NK-92 (cell line): Measurements from ENCODE around the gene HOXA2.

Source experiments
- DNase-seq: peaks from one replicate; lab custom pipeline; 2025; ENCODE audit not compliant: unreplicated experiment; lab: John Stamatoyannopoulos, UW

The HOXA2 gene

DNA sequence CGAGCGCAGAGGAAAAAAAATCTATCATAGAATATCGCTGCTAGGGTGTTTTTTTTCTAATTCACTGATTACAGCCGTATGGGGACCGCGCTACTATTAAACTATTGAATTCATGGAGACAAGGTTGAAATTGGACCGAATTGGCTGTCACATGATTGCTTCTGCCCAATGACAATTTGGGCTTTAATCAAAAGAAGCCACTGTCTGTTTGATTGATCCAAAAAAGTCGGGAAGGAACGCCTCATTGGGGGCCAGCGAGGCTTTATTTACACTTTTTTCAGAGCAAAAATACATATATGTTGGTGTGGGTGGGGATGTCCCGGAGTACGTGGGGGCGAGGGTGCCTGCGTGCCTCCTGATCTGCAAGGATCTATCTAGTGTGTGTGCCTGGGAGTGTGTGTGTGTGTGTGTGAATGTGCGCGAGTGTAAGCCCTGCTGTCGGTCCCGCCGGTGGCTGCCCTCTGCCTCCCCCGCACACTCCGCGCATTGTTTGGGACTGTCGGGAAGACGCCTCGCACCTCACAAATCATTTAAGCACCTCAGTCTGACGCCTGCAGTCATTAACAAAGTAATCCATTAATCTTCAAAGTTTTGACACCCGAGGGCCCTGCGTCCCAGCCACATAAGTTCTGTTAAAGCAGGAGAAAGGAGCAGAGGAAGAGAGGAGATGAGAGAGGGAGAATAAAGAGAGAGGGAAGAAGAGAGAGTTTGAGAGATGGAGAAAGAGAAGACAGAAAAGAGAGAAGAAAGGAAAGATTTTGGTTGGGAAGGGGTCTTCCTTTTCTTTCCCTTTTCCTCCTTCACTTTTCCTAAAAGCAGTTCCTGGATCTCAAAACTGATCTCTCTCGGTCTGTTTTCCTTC lies at the start of gene HOXA2:
TSS of gene HOXA2 (minus strand) at position 103 of the 862 bp plus-strand sequence. CDS start 183 bp downstream, outside the sequence.
- DNase-seq = no peak

- no peak for DNase-seq
Observed at GRCh38 chr7:27151341-27151930, 49.0 kb upstream of the HOXA2 start.

GRCh38 chr7:27150568-27151340 lies 48.3 kb upstream of the HOXA2 start:
- DNase-seq = no peak

- no peak for DNase-seq
Observed at GRCh38 chr7:27149842-27150567, 47.5 kb upstream of the HOXA2 start.

GRCh38 chr7:27148756-27149641 lies 46.5 kb upstream of the HOXA2 start:
- DNase-seq = no peak

DNA sequence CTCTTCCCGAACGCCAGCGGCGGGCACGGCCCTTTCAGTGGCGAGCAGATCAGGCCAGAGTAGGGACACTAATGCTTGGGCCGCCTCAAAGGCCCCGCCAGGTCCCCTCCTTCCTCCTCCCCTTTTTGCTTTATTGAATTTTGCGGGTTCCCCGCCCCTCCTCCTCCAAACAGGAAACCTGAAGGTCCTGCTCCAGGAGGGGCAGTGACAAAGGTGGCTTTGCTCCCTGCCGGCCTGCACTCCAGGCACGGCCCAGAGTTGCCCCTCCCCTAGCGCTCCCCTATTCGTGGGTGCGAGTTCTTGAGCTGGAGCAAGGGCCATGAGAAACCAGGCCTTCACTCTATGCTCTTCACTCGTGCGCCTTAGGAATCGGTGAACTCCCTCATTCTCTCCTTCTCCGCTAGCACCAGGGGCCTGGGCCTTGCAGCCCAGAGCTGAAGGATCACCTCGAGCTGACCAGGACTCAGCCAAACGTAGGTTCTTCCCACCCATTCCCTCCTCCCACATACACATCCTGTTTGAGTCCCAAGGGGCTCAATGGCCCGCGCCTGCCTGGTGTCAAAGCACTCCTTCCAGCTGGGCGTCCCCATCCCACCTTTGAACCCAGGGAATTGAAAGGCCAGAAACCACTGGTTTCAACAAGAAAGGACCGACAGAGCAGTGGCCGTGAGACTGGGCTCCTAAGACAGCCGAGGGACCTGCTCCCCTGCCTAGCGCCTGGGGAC lies 45.7 kb upstream of the HOXA2 start:
- no peak for DNase-seq

- no peak for DNase-seq
Observed at GRCh38 chr7:27147199-27148030, 44.9 kb upstream of the HOXA2 start, which contains the start of gene HOXA6. Gene HOXA6, minus strand, starts transcription at chr7:27147774. Its CDS starts 25 bp downstream, at chr7:27147749.

DNA sequence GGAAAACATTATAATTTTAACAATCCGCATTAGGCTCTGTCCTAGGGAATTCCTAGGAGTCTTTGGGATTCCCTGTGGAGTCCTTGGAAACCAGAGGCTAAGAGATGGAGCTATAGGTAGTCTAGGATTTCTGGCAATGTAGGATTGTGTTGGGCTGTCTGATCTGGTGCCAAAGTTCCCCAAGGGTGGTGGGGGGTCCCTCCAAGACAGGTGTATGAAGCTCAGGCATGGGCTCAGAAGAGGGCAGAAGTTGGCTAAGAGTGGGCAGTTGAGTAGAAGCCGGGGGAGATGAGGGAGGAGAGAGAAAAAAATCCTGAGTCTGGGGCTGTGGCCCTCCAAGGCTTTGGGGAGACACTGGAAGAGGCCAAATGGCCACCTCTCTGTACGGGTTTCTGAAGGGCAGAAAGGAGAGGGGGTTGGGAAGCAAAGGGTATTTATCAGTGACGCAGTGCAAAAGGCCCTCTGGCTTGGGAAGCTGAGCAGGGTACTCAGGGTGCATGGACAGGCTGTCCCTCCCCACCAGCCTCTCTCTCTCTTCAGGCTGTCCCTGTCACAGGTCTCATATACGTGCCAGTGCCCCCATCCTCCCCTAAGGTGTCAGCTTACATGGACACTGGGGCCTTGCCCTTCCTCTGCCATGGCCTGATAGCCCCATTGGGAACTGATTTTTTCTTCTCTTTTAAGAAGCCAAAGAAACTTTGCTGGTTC lies 44.2 kb upstream of the HOXA2 start:
- DNase-seq = no peak

DNA sequence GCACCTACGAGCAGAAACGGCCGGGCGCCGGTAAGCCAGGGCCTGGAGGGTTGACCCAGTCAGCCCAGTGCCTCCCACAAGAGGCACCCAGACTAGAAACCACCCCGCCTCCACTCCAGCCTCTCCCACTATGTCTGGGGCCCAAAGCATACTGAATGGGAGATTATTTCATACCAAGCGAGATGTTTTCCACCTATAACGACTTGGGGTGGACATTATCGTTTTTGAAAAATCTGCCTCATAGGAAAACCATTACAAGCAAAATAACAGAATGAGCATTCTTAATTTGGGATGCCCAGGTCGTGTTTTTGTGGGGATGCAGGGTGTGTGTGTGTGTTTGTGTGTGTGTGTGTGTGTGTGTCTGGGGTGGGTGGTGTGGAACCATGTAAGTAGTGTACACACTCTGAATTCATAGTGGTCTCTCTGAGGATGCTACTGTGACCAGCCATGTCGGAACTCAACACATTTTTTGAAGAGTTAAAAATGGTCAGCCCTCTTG lies 43.5 kb upstream of the HOXA2 start:
- DNase-seq = no peak

DNA sequence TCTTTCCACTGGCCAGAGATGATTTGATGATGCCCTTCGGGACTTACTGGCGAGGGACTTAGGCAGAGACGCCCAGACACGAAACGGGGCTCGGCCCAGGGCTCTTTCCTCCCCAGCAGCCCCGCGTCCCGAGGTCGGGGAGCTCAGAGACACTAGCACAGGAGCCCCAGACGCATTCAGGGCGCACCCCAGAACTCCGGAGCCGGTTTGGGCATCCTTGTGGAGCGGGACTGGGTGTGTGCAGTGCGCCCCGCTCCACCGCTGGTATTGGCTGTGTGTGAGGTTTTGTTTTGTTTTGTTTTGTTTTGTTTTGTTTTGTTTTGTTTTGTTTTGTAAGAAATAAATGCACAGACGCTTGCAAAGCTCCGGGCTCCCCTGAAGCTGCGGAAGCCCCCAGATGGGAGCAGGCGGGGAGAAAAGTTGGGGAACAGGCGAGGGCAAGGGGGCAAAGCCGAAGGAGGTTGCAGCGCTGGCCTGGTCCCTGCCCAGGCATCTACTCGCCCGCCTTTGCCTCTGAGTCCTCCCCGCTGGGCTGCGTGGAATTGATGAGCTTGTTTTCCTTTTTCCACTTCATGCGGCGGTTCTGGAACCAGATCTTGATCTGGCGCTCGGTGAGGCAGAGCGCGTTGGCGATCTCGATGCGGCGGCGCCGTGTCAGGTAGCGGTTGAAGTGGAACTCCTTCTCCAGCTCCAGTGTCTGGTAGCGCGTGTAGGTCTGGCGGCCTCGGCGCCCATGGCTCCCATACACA lies 42.9 kb upstream of the HOXA2 start:
- DNase-seq = no peak

GRCh38 chr7:27144781-27145164 lies 42.3 kb upstream of the HOXA2 start:
- DNase-seq = no peak

GRCh38 chr7:27143950-27144780 lies 41.7 kb upstream of the HOXA2 start:
- no peak for DNase-seq

DNA sequence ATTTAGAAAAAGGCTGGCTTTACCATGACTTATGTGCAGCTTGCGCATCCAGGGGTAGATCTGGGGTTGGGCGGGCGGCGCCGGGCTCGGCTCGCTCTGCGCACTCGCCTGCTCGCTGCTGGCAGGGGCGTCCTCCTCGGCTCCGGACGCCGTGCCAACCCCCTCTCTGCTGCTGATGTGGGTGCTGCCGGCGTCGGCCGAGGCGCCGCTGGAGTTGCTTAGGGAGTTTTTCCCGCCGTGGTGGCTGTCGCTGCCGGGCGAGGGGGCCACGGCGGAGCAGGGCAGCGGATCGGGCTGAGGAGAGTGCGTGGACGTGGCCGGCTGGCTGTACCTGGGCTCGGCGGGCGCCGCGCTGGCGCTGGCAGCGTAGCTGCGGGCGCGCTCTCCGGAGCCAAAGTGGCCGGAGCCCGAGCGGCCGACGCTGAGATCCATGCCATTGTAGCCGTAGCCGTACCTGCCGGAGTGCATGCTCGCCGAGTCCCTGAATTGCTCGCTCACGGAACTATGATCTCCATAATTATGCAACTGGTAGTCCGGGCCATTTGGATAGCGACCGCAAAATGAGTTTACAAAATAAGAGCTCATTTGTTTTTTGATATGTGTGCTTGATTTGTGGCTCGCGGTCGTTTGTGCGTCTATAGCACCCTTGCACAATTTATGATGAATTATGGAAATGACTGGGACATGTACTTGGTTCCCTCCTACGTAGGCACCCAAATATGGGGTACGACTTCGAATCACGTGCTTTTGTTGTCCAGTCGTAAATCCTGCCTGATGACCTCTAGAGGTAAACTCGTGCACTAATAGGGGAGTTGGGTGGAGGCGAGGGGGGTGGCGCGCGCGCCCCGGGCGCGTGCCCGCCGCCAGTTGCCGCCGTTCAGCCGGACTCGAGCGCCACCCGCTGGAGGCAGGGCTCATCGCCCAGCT lies 40.8 kb upstream of the HOXA2 start, which contains the start of gene HOXA5:
TSS of gene HOXA5 (minus strand) at position 659 of the 927 bp plus-strand sequence. CDS start at position 585, 74 bp downstream.
- DNase-seq = no peak

DNA sequence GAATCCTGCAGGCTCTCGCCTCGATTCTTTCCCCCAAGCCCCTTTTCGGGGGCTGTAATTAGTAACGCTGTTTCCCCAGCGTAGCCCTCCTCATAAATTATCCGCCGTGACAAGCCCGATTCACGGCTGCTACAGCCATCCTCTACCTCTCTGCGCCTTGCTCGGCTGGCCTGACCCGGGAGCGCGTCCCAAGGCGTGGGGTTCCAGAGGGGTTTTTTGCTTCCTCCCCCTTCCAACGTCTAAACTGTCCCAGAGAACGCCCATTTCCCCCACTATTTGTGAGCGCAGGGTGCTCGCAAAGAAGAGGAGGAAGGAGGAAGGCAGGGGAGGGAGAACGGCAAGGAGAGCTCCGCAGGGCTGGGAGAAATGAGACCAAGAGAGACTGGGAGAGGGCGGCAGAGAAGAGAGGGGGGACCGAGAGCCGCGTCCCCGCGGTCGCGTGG lies 40.1 kb upstream of the HOXA2 start:
- DNase-seq = no peak
